ENCODE measurements around the gene TBK1. TPM values are rescaled to one million over a fixed set of nuclear protein-coding genes. Genes with fewer than 3 reads are reported as not detected.

Gene TBK1
- total RNA-seq, 1 experiment from 2014 or later = 26.2 TPM

DNA sequence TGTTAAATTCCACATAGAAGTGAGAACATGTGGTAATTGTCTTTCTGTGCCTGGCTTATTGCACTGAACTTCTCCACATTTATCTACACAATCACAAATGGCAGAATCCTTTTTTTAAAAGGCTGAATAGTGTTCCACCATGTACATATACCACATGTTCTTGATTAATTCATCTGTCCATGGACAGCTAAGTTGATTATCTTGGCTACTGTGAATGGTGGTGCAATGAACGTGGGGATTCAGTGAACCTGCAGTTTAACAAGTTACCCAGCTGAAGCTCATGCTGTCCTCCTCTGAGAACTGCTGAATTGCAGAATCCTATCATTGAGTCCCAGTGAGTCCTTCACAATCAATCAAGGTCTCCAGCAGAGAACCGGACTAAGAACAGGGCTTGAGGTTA is 74.9 kb downstream of the TBK1 start:
- no TSS peak for BruUV-seq (replicated peaks)

GRCh38 chr12:64528616-64529015 is 76.7 kb downstream of the TBK1 start:
- H3K27ac ChIP-seq = no peak overlapping the region
- no peak overlapping the region for H3K4me2 ChIP-seq
- no peaks in the 10 kb centered on the region for H3F3A ChIP-seq (ENCODE audit: insufficient read depth, low read depth)
- no peaks in the 10 kb centered on the region for H4K20me1 ChIP-seq (ENCODE audit: insufficient read depth)
- no peaks in the 10 kb centered on the region for H3K36me3 ChIP-seq (ENCODE audit: low read depth)
- no peaks in the 10 kb centered on the region for H3K9me3 ChIP-seq (ENCODE audit: insufficient read depth, low read depth)
- H3K4me1 ChIP-seq (replicated peaks; ENCODE audit: insufficient read depth) = no peaks in the 10 kb centered on the region
- TF ChIP-seq, protein P1, sequence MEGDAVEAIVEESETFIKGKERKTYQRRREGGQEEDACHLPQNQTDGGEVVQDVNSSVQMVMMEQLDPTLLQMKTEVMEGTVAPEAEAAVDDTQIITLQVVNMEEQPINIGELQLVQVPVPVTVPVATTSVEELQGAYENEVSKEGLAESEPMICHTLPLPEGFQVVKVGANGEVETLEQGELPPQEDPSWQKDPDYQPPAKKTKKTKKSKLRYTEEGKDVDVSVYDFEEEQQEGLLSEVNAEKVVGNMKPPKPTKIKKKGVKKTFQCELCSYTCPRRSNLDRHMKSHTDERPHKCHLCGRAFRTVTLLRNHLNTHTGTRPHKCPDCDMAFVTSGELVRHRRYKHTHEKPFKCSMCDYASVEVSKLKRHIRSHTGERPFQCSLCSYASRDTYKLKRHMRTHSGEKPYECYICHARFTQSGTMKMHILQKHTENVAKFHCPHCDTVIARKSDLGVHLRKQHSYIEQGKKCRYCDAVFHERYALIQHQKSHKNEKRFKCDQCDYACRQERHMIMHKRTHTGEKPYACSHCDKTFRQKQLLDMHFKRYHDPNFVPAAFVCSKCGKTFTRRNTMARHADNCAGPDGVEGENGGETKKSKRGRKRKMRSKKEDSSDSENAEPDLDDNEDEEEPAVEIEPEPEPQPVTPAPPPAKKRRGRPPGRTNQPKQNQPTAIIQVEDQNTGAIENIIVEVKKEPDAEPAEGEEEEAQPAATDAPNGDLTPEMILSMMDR (conservative IDR thresholded peaks at IDR 0.05) = no peak
- H3K27me3 ChIP-seq (ENCODE audit: insufficient read depth, low read depth) = no peaks in the 10 kb centered on the region
- no peak overlapping the region for H2AFZ ChIP-seq
- intact Hi-C loops (cut with micrococcal nuclease; ENCODE audit: unreplicated experiment) = no loop called here
- H3K4me3 ChIP-seq = no peak overlapping the region
- H3K79me2 ChIP-seq (ENCODE audit: low read depth) = no peaks in the 10 kb centered on the region
- DNase-seq = no peak
- no peaks in the 10 kb centered on the region for H3K9me2 ChIP-seq (ENCODE audit: insufficient read depth)
- POLR2A ChIA-PET (ENCODE audit: unreplicated experiment) = no interaction called here
- CTCF ChIA-PET = no interaction called here
- no TSS peak for BruUV-seq (replicated peaks)

More for the DNA sequence above, 74.9 kb downstream of the TBK1 start:
- H3K4me2 ChIP-seq = no peak overlapping the region
- H3K79me2 ChIP-seq (ENCODE audit: low read depth) = no peaks in the 10 kb centered on the region
- no peak overlapping the region for H2AFZ ChIP-seq
- no peaks in the 10 kb centered on the region for H3K27me3 ChIP-seq (ENCODE audit: insufficient read depth, low read depth)
- H3K9me2 ChIP-seq (ENCODE audit: insufficient read depth) = no peaks in the 10 kb centered on the region
- no peak for DNase-seq
- intact Hi-C loops (cut with micrococcal nuclease; ENCODE audit: unreplicated experiment) = no loop called here
- TF ChIP-seq, protein P1 (conservative IDR thresholded peaks at IDR 0.05) = no peak
- no peak for TF ChIP-seq EZH2 (IDR thresholded peaks at IDR 0.05; ENCODE audit: low read depth)
- ChIA-PET CTCF (interaction anchor here (0.6 kb wide), 1 partner anchor 177 kb away, joined by 6 read pairs; no protein-coding TSS in a partner anchor), POLR2A (ENCODE audit: unreplicated experiment) (interaction anchor here (0.7 kb wide), 1 partner anchor 609 kb away, joined by 5 read pairs; no protein-coding TSS in a partner anchor)
- no peaks in the 10 kb centered on the region for H3K9me3 ChIP-seq (ENCODE audit: insufficient read depth, low read depth)
- H3K4me3 ChIP-seq = no peak overlapping the region
- H3K4me1 ChIP-seq (replicated peaks; ENCODE audit: insufficient read depth) = no peaks in the 10 kb centered on the region
- no peaks in the 10 kb centered on the region for H3K36me3 ChIP-seq (ENCODE audit: low read depth)
- H3K27ac ChIP-seq = no peak overlapping the region
- no peaks in the 10 kb centered on the region for H4K20me1 ChIP-seq (ENCODE audit: insufficient read depth)
- no peaks in the 10 kb centered on the region for H3F3A ChIP-seq (ENCODE audit: insufficient read depth, low read depth)

GRCh38 chr12:64530566-64530965 is 78.6 kb downstream of the TBK1 start:
- CTCF ChIA-PET = no interaction called here
- Histone ChIP-seq H3K9me2 (ENCODE audit: insufficient read depth) (no peaks in the 10 kb centered on the region), H2AFZ (no peak overlapping the region), H3K4me2 (no peak overlapping the region), H3K27ac (no peak overlapping the region), H4K20me1 (ENCODE audit: insufficient read depth) (no peaks in the 10 kb centered on the region), H3K4me1 (replicated peaks; ENCODE audit: insufficient read depth) (no peaks in the 10 kb centered on the region), H3K79me2 (ENCODE audit: low read depth) (no peaks in the 10 kb centered on the region), H3F3A (ENCODE audit: insufficient read depth, low read depth) (no peaks in the 10 kb centered on the region), H3K4me3 (no peak overlapping the region), H3K36me3 (ENCODE audit: low read depth) (no peaks in the 10 kb centered on the region), H3K27me3 (ENCODE audit: insufficient read depth, low read depth) (no peaks in the 10 kb centered on the region), H3K9me3 (ENCODE audit: insufficient read depth, low read depth) (no peaks in the 10 kb centered on the region)
- no peak for DNase-seq
- intact Hi-C loops (cut with micrococcal nuclease; ENCODE audit: unreplicated experiment) = no loop called here
- POLR2A ChIA-PET (ENCODE audit: unreplicated experiment) = no interaction called here
- no TSS peak for BruUV-seq (replicated peaks)
- TF ChIP-seq, protein P1 (conservative IDR thresholded peaks at IDR 0.05) = no peak
- TF ChIP-seq EZH2 (IDR thresholded peaks at IDR 0.05; ENCODE audit: low read depth) = no peak
